Myocyte (in vitro differentiated cells): ENCODE data around the gene CAPRIN1. TPM values are rescaled to one million over a fixed set of nuclear protein-coding genes. Genes with fewer than 3 reads are reported as not detected.

Experiments used
- DNase-seq: peaks from one replicate; pipeline ENCODE4 v3.0.0-alpha.2; 2012; ENCODE audit warnings: low read depth
- polyA plus RNA-seq: library from polyadenylated mRNA; unstranded; fragments of >200 nt; gene quantifications from one replicate; pipeline ENCODE4 v1.2.1, GENCODE V29; 2012; ENCODE audit warnings: missing spikeins
- total RNA-seq: library from RNA; depleted of rRNA; stranded (reverse); fragments of >200 nt; gene quantifications from 2 replicates; pipeline ENCODE4 v1.2.3, GENCODE V29; 2014

CAPRIN1 gene
- total RNA-seq = 177 and 195 TPM in 2 replicates
- 102 TPM for polyA plus RNA-seq

GRCh38 chr11:34051349-34052035 is at the start of gene CAPRIN1:
TSS of gene CAPRIN1 (plus strand) at chr11:34051731. CDS start at chr11:34052421, 690 bp downstream.
- peak; percentile 95 for DNase-seq

- peak; percentile 40 for DNase-seq
Measured at GRCh38 chr11:34002420-34002819, 49.1 kb upstream of the CAPRIN1 start.

- DNase-seq = no peak
Measured at GRCh38 chr11:34004236-34004635, 47.3 kb upstream of the CAPRIN1 start.

DNA sequence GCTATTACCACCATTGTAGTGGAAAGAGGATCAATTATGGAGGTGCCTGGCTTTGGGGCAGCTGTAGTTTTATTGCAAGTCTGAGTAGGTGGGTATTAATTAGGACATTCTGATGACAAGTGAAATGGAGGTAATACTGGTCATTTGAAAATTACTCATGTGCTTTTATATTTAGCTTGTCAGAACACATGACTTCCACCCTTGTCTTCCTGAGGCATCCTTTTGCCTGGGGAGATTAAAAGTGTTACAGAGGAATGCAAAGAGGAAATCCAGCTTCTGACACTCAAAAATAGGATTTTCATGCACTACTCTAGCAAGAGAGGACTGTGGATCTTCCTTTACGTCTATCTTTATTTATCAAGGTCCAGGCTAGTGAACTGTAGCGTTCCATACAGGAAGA is 44.7 kb upstream of the CAPRIN1 start:
- DNase-seq = no peak

DNA sequence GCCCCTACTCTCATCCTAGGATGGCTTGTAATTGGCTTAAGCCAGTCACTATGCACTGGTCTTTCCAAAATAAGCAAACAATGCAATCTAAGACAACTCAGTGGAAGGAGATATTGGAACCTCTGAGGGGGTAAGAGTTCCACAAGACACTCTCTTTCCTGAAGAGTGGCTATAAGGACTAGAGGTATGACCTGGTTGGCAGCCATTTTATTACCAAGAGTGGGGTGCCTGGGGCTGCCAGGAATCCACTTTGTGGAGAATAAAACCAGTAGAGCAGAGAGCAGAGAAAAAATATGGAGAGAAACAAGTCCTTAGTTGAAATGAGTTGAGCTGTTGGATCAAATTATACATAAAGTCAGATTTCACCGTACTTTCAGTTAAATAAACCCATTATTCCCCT is 38.8 kb upstream of the CAPRIN1 start:
- no peak for DNase-seq

DNA sequence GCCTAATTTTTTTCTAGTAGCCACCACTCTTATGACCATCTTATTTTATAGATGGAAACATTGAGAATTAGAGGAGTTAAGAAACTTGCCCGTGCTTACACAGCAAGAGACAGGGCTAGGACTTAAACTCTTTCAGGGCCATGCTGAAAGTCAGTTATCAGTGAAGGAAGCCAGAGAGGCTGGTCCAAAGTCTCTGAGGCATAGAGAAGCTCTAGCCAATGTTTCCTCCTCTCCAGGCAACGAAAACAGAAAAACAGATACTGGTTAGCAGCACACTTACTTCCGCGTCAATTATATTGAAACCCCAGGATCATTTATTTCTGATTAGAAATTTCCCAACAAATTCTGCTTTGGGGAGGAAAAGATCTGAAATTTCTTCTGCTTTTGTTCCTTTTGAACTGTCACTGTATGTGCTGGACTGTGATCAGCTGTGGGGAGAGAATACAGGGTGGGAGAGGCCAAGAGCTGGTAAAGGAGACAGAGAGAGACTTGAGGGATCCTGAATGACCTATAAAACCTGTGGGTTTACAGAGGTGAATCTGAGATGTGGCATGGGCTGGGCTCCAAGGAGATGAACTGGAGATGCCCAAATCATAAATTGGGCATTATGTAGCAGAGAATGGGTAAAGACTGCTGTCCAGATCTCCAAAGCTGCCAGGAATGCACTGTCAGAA is 37.5 kb upstream of the CAPRIN1 start:
- no peak for DNase-seq

GRCh38 chr11:34021977-34022735 is 29.4 kb upstream of the CAPRIN1 start:
- no peak for DNase-seq

GRCh38 chr11:34026432-34026831 is 25.1 kb upstream of the CAPRIN1 start:
- no peak for DNase-seq

DNA sequence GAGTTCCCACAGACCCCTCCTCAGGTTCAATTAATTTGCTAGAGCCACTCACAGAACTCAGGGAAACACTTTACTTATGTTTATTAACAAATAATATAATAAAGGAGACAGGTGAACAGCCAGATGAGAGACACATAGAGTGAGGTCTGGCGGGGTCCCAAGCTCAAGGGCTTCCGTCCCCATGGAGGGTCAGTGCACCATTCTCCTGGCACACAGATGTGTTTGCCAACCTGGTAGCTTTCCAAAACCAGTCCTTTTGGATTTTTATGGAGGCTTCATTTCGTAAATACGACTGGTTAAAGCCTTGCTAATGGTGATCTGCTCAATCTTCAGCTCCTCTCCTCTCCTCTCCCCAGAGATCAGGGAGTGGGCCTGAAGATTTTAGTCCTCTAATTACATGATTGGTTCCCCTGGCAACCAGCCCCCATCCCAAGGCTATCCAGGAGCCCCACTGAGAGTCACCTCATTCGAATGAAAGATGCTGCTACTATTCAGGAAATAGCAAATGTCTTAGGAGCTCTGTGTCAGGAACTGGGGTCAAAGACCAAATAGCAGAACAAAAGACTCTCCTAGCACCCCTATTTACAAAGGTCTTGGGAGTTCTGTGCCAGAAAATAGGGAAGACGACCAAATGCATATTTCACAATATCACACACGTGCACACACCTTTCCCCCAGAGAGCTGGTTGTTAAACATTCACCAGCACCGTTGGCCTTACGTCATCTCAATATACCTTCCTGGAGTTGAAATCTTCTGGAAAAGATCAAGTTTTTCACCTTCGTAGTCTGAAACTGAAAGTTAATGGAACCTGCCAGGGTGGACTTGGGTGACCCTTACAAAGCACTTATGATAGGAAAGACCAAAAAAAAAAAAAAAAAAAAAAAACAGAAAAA is 23.8 kb upstream of the CAPRIN1 start:
- DNase-seq = no peak

- no peak for DNase-seq
Measured at GRCh38 chr11:34028425-34028824, 23.1 kb upstream of the CAPRIN1 start.

DNA sequence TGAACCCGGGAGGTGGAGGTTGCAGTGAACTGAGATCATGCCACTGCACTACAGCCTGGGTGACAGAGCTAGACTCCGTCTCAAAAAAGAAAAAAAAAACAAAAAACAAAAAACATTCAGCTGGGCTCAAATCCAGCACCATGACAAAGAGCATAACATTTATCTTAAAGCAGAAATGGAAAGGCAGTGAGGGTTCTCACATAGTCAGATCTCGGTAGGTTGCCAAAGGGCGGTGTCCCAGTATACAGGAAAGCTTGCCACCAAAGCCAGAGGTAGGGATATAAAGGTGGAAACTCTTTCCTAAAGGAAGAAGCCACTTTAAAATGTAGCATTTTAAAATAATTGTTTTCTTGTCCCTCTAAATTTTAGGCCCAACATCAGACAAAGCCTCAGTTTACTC is 22.4 kb upstream of the CAPRIN1 start:
- no peak for DNase-seq

GRCh38 chr11:34030382-34030781 is 21.1 kb upstream of the CAPRIN1 start:
- DNase-seq = no peak

DNA sequence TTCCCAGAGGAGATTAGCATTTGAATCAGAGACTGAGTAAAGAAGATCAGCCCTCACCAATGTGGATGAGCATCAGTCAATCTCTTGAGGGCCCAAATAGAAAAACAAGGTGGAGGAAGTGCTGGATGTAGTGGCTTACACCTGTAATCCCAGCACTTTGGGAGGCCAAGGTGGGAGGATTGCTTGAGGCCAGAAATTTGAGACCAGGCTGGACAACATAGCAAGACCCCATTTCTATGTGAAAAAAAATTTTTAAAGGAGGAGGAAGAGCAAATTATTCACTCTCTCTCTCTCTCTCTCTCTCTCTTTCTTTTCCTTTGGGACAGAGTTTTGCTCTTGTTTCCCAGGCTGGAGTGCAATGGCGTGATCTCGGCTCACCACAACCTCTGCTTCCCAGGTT is 18.1 kb upstream of the CAPRIN1 start:
- DNase-seq = no peak

GRCh38 chr11:34034053-34034452 is 17.5 kb upstream of the CAPRIN1 start:
- DNase-seq = no peak

DNA sequence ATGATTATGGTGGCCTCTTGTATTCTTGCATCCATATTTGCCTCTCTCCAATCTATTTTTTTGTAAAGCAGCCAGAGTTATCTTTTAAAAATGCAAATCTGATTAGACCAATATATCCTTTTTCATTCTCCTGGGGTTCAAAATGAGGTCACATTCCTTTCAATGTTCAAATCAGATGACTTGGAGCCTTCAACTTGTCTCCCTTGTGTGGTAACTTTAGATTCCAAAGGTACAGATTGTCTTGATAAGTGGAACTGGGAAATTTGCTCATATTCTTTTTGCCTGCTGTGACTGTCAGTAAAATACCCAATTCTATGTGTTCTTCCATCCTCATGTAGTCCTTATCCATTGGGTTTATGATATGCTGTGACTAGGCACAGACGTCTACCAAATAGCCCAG is 15.1 kb upstream of the CAPRIN1 start:
- DNase-seq = no peak

DNA sequence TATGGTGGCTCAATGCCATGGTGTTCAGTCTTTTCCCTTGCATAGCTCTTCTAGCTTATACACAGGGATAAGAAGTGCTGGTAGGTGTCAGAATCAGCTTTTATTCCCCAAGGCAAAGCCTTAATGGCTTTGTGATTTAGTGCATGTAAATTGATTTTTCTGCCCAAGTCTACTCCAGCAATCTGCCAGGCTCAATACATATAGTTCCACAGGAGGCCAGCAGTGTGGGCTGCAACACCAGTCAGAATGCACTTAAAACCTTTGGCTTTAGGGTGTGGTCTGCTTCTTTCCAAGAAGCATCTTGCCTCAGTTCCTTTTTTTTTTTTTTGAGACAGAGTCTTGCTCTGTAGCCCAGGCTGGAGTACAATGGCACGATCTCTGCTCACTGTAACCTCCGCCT is 14.5 kb upstream of the CAPRIN1 start:
- no peak for DNase-seq

GRCh38 chr11:34040571-34040970 is 11.0 kb upstream of the CAPRIN1 start:
- no peak for DNase-seq

GRCh38 chr11:34044664-34045485 is 6.7 kb upstream of the CAPRIN1 start:
- DNase-seq = peak; percentile 49

DNA sequence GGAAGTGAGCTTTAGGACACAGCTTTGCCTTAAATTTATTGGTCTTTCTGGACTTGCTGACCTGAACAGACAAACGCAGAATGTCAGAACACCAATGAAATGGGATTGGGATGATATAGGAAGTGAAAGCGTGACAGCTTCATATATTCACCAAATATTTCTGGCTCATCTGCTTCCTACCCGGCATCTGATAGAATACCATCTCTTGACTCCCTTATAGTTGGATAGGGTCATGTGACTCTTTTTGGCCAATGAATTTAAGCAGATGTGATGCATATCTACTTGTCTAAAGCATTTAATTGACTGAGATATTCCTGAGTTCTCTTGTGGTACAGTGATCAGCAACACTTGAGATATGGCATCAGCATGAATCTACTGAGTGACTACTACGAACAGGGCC is 2.5 kb upstream of the CAPRIN1 start:
- DNase-seq = no peak
